GM23338 (cell line): Measurements from ENCODE around the gene POSTN.

Experiments used
- EZH2 ChIP-seq: fragments of 200-600 bp; sonication (generic); IDR thresholded peaks from one replicate; pipeline ENCODE4 v1.8.0; 2017; ENCODE audit warnings: antibody characterized with exemption, mild to moderate bottlenecking, low read depth; ENCODE audit not compliant: unreplicated experiment
- TF ChIP-seq, protein P1 (sequence below), 2 experiments: fragments of 200-600 bp in 1 of 2; sonication (generic) in 1 of 2; conservative IDR thresholded peaks; 2 replicates each; pipeline versions ENCODE4 v1.5.1 to v1.6.1; 2016 to 2017; ENCODE audit warnings: antibody characterized with exemption in 2 of 2, low read depth in 2 of 2, mild to moderate bottlenecking in 2 of 2, moderate library complexity in 1 of 2
- TF ChIP-seq, protein P2 (sequence below): IDR thresholded peaks from 2 replicates; pipeline ENCODE4 v1.6.1; 2016; ENCODE audit warnings: antibody characterized with exemption

DNA sequence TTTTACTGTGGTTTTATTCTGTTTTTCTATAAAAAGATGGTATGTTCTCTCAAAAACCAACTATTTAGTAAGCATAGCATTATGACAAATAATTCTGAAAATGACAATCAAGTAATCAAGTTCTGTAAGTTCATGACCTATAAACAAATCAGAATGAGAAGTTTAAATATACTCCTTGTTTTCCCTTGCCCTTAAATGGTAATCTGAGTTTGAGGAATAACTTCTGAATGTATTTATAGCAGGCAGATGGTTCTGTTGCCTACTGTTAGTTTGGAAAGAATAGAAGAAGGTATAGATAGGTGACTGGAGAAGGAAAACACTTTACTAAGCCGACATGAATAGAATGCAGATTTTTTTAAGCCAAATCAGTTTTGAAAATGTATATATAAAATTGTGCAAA is 63.9 kb downstream of the POSTN start:
- TF ChIP-seq, protein P1, sequence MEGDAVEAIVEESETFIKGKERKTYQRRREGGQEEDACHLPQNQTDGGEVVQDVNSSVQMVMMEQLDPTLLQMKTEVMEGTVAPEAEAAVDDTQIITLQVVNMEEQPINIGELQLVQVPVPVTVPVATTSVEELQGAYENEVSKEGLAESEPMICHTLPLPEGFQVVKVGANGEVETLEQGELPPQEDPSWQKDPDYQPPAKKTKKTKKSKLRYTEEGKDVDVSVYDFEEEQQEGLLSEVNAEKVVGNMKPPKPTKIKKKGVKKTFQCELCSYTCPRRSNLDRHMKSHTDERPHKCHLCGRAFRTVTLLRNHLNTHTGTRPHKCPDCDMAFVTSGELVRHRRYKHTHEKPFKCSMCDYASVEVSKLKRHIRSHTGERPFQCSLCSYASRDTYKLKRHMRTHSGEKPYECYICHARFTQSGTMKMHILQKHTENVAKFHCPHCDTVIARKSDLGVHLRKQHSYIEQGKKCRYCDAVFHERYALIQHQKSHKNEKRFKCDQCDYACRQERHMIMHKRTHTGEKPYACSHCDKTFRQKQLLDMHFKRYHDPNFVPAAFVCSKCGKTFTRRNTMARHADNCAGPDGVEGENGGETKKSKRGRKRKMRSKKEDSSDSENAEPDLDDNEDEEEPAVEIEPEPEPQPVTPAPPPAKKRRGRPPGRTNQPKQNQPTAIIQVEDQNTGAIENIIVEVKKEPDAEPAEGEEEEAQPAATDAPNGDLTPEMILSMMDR (conservative IDR thresholded peaks at IDR 0.05; ENCODE audit: low read depth in 2 of 2), result no peak
- no peak for TF ChIP-seq EZH2
- TF ChIP-seq, protein P2, sequence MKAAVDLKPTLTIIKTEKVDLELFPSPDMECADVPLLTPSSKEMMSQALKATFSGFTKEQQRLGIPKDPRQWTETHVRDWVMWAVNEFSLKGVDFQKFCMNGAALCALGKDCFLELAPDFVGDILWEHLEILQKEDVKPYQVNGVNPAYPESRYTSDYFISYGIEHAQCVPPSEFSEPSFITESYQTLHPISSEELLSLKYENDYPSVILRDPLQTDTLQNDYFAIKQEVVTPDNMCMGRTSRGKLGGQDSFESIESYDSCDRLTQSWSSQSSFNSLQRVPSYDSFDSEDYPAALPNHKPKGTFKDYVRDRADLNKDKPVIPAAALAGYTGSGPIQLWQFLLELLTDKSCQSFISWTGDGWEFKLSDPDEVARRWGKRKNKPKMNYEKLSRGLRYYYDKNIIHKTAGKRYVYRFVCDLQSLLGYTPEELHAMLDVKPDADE, result no peak
